ENCODE results near the gene HPS4.
"Not testable (repeated sequence)": the region's sequence is repeated elsewhere in the genome, so short reads cannot be mapped to it uniquely, and the experiment has no call there.

The HPS4 gene

DNA sequence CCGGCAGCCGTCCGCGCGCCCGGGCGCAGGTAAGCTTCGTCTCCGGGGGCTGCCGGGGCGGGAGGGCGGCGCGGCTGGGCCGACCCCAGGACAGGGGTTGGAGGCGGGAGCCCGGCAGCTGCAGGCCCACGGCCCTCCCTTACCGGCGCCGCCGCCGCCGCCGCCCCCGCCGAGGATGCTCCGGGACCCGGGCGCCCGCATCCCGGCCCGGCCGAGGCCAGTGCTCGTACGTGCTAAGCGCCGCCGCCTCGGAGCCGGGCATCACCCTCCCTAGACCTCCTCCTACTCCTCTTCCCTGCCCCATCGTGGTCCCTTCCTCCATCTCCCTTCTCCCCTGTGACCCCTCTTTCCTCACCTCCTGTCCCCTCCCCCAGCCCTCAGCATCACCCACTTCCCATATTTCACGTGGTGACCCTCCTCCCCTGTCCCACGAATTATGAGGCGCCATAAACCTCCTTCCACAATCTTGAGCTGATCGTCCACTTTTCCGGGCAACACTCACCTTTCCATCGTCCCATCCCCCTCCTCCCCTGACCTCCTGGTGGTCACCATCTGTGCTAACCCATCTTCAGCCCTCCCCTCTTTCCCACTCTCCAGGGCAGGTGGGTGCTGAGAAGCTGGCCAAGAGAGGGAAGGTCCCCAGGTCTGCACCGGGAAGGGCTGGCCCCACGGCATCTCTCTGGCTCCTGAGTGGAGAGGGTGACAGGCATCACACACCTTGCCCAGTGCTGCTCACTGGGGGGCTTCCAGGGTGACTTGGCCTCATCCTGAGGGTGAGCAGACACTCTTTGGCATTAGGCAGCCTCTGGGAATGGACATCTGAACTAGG, 53.9 kb downstream of the HPS4 start:
- DNase-seq (ENCODE audit: low read depth) = no peak
- peak overlapping the region; percentile 48 for H3K4me3 ChIP-seq (ENCODE audit: low read depth, low read length)

GRCh38 chr22:26428515-26429457, 54.8 kb downstream of the HPS4 start, which contains the start of gene ASPHD2:
TSS of gene ASPHD2 (plus strand) at chr22:26429260. CDS start at chr22:26433616, 4,356 bp downstream.
- H3K4me3 ChIP-seq (ENCODE audit: low read depth, low read length) = peak within 1 kb of the TSS; percentile 52
- DNase-seq (ENCODE audit: low read depth) = no peak

DNA sequence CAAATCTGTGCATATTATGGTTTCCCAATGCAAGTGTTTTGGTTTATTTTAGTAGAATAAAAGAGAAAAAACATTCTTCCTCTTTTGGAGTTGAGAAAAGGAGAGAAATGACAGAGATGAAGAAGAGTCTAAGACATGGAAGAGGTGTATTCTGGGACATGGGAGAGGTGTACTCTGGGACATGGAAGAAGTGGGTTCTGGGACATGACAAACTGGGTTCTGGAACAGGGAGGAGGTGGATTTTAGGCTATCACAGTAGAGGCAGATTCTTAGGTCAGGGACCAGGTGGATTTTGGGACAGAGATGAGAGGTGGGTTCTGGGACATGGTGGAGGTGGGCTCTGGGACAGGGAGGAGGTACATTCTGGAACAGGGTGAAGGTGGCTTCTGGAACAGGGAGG, 56.7 kb downstream of the HPS4 start:
- H3K4me3 ChIP-seq (ENCODE audit: low read depth, low read length) = no peak overlapping the region
- DNase-seq (ENCODE audit: low read depth) = no peak

- no peak for DNase-seq (ENCODE audit: low read depth)
- H3K4me3 ChIP-seq (ENCODE audit: low read depth, low read length) = no peak overlapping the region
Observed at GRCh38 chr22:26418620-26419019, 65.0 kb downstream of the HPS4 start.

DNA sequence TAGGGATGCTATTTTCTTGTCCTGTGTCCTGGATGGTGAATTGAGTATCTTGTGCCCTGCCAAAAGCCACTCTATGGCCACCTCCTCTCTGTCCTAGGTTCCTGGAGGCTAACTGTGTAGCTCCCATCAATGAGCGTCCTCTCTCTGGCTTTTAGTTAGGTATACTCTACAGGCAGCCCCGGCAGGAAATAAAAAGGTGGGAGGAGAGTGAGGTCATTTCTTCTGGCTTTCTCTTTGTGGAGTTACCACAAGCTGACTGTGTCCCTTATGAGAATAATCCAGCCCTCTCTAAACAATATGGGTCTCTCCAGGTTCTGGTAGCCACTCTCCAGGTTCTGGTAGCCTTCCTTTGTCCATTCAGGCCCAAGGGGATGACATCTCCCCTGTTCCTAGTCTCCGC, 66.2 kb downstream of the HPS4 start:
- no peak for DNase-seq (ENCODE audit: low read depth)

DNA sequence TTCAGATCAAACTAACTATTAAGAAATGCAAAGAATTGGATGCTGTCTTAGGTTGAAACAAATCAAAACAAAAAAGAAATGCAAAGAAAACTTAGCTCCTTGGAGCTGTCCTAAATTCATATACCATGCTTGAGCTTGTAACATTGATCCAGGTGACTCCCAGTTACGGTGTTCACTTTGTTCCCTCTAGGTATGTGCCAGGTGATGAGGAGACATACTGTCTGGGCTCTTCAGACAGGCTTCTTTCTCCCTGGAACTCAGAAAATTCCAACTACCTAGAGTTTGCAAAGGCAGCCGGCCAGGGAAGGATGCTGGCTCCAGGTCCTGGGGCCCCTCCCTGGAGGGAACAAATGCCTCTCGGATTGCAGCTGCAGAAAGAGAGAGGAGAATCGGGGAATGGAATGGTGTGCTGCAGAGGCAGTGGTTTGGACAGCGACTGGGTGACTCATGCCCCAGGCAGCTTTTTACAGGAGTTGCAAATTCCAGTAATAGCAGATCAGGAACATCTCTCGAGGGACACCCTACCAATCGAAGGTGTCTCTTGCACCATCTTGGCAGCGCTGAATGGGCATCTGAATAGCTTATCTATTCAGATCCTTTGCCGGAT, 66.8 kb downstream of the HPS4 start:
- no peak overlapping the region for H3K4me3 ChIP-seq (ENCODE audit: low read depth, low read length)
- peak; percentile 67 for DNase-seq (ENCODE audit: low read depth)

More for the DNA sequence above, 66.2 kb downstream of the HPS4 start:
- H3K4me3 ChIP-seq (ENCODE audit: low read depth, low read length) = no peak overlapping the region

DNA sequence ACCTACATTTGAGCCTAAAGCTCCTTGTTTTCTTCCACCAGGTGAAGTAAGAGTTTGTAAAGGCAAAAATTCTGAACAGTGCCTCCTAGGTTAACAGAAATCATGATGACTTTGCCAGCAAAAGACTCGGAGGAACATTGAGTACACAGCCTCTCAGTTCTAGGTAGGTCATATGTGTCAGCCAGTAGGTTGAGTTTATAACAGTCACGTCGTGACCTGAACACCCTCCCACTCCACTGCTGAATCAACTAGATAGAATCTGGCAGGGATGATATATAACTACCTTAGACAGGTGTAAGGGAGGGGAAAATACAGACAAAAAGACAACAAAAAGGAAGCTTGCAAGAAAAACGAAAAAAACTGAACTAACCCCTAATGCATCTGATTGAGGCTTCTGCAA, 67.3 kb downstream of the HPS4 start:
- no peak for DNase-seq (ENCODE audit: low read depth)
- H3K4me3 ChIP-seq (ENCODE audit: low read depth, low read length) = no peak overlapping the region

DNA sequence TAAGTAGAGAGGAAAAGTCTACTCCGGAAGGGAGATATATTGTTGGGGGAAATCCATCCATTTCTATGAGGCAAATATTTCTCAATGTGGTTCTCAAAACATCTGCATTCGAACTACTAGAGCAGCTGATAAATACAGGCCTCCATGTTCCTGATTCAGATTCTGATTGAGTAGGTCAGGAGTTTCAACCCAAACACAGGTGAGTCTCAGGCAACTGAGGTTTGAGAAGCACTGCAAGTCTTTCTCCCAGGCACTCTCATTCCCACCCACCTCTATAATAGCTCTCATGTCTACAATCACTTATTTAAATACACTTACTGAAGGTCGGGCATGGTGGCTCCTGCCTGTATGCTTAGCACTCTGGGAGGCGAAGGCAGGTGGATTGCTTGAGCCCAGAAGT, 69.2 kb downstream of the HPS4 start:
- no peak overlapping the region for H3K4me3 ChIP-seq (ENCODE audit: low read depth, low read length)
- no peak for DNase-seq (ENCODE audit: low read depth)

DNA sequence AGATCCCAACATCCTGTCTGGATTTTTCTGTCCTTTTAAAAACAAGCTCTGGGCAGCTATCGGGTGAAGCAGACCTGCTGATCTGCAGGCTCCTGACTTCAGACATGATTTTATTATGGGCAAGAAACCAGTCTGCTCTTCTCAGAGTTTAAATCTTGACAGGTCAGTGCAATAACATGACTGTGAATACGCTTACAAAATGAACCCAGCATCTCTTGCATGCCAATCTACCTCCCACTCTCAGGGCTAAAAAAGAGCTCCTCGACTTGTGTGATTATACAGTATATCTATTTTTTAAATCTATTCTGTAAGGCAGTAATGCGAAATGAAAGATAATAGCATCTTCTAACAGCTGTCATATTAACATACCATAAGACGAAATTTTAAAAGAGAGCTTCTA, 73.2 kb downstream of the HPS4 start:
- H3K4me3 ChIP-seq (ENCODE audit: low read depth, low read length) = no peak overlapping the region
- DNase-seq (ENCODE audit: low read depth) = no peak

- no peak for DNase-seq (ENCODE audit: low read depth)
- no peak overlapping the region for H3K4me3 ChIP-seq (ENCODE audit: low read depth, low read length)
Observed at GRCh38 chr22:26409719-26410335, 73.8 kb downstream of the HPS4 start.

DNA sequence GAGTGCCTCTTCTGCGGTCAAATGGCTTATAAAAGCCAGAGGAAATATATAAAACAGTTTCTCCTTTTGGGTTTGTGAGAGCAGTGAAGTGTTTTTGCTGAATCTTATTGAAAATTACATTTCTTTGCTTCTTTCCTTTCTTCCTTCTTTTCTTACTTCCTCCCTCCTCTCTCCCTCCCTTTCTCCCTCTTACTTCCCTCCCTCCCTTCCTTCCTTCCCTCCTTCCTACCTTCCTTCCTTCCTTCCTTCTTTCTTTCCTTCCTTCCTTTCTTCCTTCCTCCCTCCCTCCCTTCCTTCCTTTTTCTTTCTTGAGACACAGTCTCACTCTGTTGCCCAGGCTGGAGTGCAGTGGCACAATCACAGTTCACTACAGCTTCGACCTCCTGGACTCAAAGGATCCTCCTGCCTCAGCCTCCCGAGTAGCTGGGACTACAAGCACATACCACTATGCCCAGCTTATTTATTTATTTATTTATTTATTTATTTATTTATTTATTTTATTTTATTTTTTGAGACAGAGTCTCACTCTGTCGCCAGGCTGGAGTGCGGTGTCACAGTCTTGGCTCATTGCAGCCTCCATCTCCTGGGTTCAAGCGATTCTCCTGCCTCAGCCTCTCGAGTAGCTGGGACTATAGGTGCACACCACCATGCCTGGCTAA, 74.9 kb downstream of the HPS4 start:
- not testable (repeated sequence) for DNase-seq (ENCODE audit: low read depth); H3K4me3 ChIP-seq (ENCODE audit: low read depth, low read length)

GRCh38 chr22:26406118-26406517, 77.5 kb downstream of the HPS4 start:
- no peak overlapping the region for H3K4me3 ChIP-seq (ENCODE audit: low read depth, low read length)
- peak; percentile 38 for DNase-seq (ENCODE audit: low read depth)

DNA sequence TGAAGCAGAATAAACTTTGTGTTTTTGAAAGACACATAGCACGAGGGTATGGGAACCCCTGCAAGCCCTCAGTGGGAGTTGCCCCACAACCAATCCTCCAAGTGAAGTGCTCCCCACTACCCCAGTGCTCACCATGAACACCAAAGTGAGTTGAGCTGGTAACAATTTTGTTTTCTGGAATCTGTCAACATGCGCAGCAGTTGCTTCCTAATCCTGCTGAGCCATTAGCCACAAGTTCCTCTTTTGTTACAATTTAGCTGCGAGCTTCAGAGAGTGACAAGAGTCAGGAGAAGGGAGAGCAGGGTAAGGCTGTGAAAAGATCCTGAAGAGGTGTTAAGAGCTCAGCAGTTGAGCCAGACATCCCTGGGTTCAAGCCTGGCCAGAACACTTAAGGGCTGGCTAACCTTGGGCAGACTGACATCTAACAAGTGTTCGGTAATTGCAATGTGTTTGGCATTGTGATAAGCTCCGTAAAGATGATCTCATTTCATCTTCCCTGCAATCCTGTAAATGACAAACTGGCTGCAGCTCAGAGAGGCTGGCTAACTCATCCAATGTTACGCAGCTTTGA, 78.6 kb downstream of the HPS4 start:
- no peak overlapping the region for H3K4me3 ChIP-seq (ENCODE audit: low read depth, low read length)
- no peak for DNase-seq (ENCODE audit: low read depth)

DNA sequence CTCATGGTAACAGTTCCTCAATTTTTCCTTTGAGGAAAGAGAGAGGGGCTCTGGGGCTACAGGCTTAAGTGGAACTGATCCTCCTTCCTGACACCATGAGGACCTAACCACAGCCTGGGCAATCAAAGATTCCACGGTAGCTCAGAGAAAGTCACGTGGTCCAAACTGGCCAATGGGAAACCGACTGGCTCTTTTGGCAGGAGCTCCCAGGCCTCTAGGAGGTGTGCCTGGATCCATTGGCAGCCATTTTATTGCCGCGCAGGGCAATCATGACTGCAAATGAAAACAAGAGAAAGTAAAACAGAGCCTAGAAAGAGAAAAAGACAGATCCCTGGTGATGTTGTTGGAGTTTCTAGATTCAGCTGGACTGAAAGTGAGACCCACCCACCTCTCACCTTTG, 81.9 kb downstream of the HPS4 start:
- no peak overlapping the region for H3K4me3 ChIP-seq (ENCODE audit: low read depth, low read length)
- DNase-seq (ENCODE audit: low read depth) = no peak

All from skeletal muscle cell (primary cell).